A549 (cell line): ENCODE data around the gene DNAJC16. TPM values are rescaled to one million over a fixed set of nuclear protein-coding genes. Genes with fewer than 3 reads are reported as not detected.

Experiments used
- ATAC-seq, 2 experiments: fragments of 200-7000 bp in 1 of 2; fragments of >200 bp in 1 of 2; cut with Nextera tagmentation in 1 of 2; cut with Tn5 transposase in 1 of 2; 3 replicates each; pipeline versions ENCODE4 v1.8.0 to v1.9.1; 2018 to 2020; ENCODE audit warnings: mild to moderate bottlenecking in 1 of 2, moderate library complexity in 1 of 2
- CTCF ChIA-PET: fragments of 300-600 bp; sonication (Branson Sonifier 250); formaldehyde crosslinking; extraction: SDS; loops from one replicate; lab custom pipeline; 2021; ENCODE audit warnings: antibody characterized with exemption, inconsistent platforms; lab: Yijun Ruan, JAX
- POLR2A ChIA-PET: fragments of 350-600 bp; formaldehyde crosslinking; extraction: SDS; loops from one replicate; lab custom pipeline; 2021; ENCODE audit warnings: antibody characterized with exemption, inconsistent platforms; lab: Yijun Ruan, JAX
- DNase-seq, 2 experiments: peaks; one replicate each; pipeline versions ENCODE4 v3.0.0 to v3.0.0-alpha.2; 2011 to 2016; ENCODE audit warnings: low read depth in 1 of 2, low spot score in 1 of 2
- FAIRE-seq: peaks from 2 replicates; lab custom pipeline; 2011; peaks lifted over from hg19 to GRCh38; lab: Jason Lieb, UNC
- H3K27ac ChIP-seq, 2 experiments: fragments of >200 bp; sonication (Bioruptor Twin); formaldehyde crosslinking; 3 replicates each; pipeline ENCODE4 v1.5.1; 2016 to 2017
- H3K4me1 ChIP-seq: fragments of >200 bp; sonication (Bioruptor Twin); formaldehyde crosslinking; 3 replicates; pipeline ENCODE4 v1.6.1; 2016
- H3K4me2 ChIP-seq: fragments of >200 bp; sonication (Bioruptor Twin); formaldehyde crosslinking; 3 replicates; pipeline ENCODE4 v1.6.1; 2016
- H3K4me3 ChIP-seq: fragments of >200 bp; sonication (Bioruptor Twin); formaldehyde crosslinking; 3 replicates; pipeline ENCODE4 v1.5.1; 2016
- H3K9me3 ChIP-seq: fragments of >200 bp; sonication (Bioruptor Twin); formaldehyde crosslinking; 3 replicates; pipeline ENCODE4 v1.6.1; 2016
- BHLHE40 ChIP-seq: IDR thresholded peaks from 2 replicates; pipeline ENCODE4 v1.6.1; 2012; ENCODE audit warnings: low read depth, low read length, inconsistent platforms
- CBX2 ChIP-seq: fragments of 200-600 bp; sonication (generic); IDR thresholded peaks from 2 replicates; pipeline ENCODE4 v1.6.1; 2016; ENCODE audit warnings: low read depth, mild to moderate bottlenecking, borderline replicate concordance
- CHD2 ChIP-seq: fragments of 150-350 bp; IDR thresholded peaks from 2 replicates; pipeline ENCODE4 v1.6.1; 2014; ENCODE audit warnings: low read length; ENCODE audit not compliant: partially characterized antibody
- EHF ChIP-seq: fragments of 250-450 bp; sonication (Bioruptor Pico); IDR thresholded peaks from 2 replicates; pipeline ENCODE4 v1.5.0; 2020; ENCODE audit warnings: mild to moderate bottlenecking
- EP300 ChIP-seq, 2 experiments: fragments of >200 bp; sonication (Bioruptor Twin); formaldehyde crosslinking; IDR thresholded peaks; 2 replicates in 1 of 2; 3 replicates in 1 of 2; pipeline ENCODE4 v1.6.1; 2016 to 2017
- RARB ChIP-seq: fragments of 250-450 bp; sonication (Bioruptor Pico); IDR thresholded peaks from 2 replicates; pipeline ENCODE4 v1.8.0; 2021; ENCODE audit warnings: mild to moderate bottlenecking, moderate library complexity
- RCOR1 ChIP-seq: fragments of 150-350 bp; IDR thresholded peaks from 2 replicates; pipeline ENCODE4 v1.6.1; 2014; ENCODE audit warnings: antibody characterized with exemption, low read length, low read depth
- RNF2 ChIP-seq: fragments of 200-600 bp; sonication (generic); IDR thresholded peaks from 2 replicates; pipeline ENCODE4 v1.6.1; 2016; ENCODE audit warnings: low read depth, mild to moderate bottlenecking, antibody characterized with exemption, moderate library complexity, borderline replicate concordance
- ZSCAN20 ChIP-seq: fragments of 250-450 bp; sonication (Bioruptor Pico); IDR thresholded peaks from 2 replicates; pipeline ENCODE4 v1.8.0; 2022; ENCODE audit warnings: mild to moderate bottlenecking, moderate library complexity
- WGBS: methylation state at CpG from one replicate; pipeline ENCODE4 v1.1.6; 2017; ENCODE audit errors: missing lambda C conversion rate; 5-methylcytosine and 5-hydroxymethylcytosine counted together
- polyA plus RNA-seq, 4 experiments: library from polyadenylated mRNA; depleted of rRNA in 3 of 4; stranded (reverse); fragments of >200 nt; fragmentation: RNase III in 1 of 4; extraction: RNeasy Plus Mini Kit Qiagen cat#74134 plus additional on column Dnase treatment in 1 of 4; gene quantifications; 2 replicates in 3 of 4; 3 replicates in 1 of 4; pipeline ENCODE4 v1.2.3, GENCODE V29; 2011 to 2017
- TF ChIP-seq, protein P1 (sequence below): fragments of 250-450 bp; sonication (Bioruptor Pico); IDR thresholded peaks from 2 replicates; pipeline ENCODE4 v1.5.0; 2021; ENCODE audit warnings: mild to moderate bottlenecking, moderate library complexity, borderline replicate concordance
- TF ChIP-seq, protein P2 (sequence below): fragments of 450-650 bp; IDR thresholded peaks from 2 replicates; pipeline ENCODE4 v1.6.1; 2014; ENCODE audit warnings: antibody characterized with exemption
- TF ChIP-seq, protein P3 (sequence below): IDR thresholded peaks from 2 replicates; pipeline ENCODE4 v1.6.1; 2012; ENCODE audit warnings: low read depth, borderline replicate concordance
- TF ChIP-seq, protein P4 (sequence below): fragments of 250-450 bp; sonication (Bioruptor Pico); IDR thresholded peaks from 2 replicates; pipeline ENCODE4 v1.5.0; 2020; ENCODE audit warnings: low read depth, mild to moderate bottlenecking, moderate library complexity
- TF ChIP-seq, protein P5 (sequence below): fragments of >200 bp; sonication (Bioruptor Twin); formaldehyde crosslinking; IDR thresholded peaks from 3 replicates; pipeline ENCODE4 v1.6.1; 2016

DNAJC16 gene
- polyA plus RNA-seq, 2 of the 4 experiments (the other 2 are of a cell fraction): 4.6 to 12.5 TPM

DNA sequence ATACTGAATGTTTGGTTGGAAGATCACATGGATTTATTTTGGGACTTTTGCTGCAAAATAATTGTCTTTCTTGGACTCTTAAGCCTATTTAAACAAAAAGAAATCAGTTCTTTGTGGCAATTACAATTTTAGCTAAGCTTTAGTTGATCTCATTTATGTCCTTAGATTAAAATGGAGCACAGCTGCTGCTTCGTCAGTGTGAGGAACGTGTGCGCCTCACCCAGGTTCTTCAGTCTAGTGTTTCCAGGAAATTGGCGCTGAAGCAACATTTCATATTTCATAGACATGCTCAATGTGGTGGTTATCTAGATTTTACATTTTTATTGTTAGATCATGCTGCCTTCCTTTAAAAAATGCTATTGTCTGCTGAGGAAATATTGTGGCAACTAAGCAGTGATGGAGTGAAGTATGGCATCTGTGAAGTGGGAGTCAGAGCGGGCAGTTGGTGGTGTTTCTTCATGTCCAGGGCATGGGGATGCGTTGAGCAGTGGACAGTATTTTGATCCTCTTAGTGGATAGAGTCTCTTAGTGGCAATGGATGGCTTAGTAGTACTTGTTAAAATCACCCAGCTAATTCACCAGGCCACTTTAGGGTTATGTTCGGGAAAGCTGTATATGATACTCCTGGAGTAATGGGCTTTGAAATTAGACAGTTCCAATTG, 96.2 kb downstream of the DNAJC16 start:
- no peaks in the 10 kb centered on the region for H3K9me3 ChIP-seq
- ATAC-seq: no peak
- no peak overlapping the region for H3K4me3 ChIP-seq
- ChIA-PET POLR2A (no interaction called here), CTCF (interaction anchor here (1.1 kb wide), 1 partner anchor 12 kb away, joined by 4 read pairs; no protein-coding TSS in a partner anchor)
- no peak overlapping the region for H3K27ac ChIP-seq
- H3K4me1 ChIP-seq: peaks cover 32% of the 10 kb centered on the region
- no peak for TF ChIP-seq RCOR1
- TF ChIP-seq, protein P1, sequence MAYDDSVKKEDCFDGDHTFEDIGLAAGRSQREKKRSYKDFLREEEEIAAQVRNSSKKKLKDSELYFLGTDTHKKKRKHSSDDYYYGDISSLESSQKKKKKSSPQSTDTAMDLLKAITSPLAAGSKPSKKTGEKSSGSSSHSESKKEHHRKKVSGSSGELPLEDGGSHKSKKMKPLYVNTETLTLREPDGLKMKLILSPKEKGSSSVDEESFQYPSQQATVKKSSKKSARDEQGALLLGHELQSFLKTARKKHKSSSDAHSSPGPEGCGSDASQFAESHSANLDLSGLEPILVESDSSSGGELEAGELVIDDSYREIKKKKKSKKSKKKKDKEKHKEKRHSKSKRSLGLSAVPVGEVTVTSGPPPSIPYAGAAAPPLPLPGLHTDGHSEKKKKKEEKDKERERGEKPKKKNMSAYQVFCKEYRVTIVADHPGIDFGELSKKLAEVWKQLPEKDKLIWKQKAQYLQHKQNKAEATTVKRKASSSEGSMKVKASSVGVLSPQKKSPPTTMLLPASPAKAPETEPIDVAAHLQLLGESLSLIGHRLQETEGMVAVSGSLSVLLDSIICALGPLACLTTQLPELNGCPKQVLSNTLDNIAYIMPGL (CRISPR knock-in tag): no peak
- TF ChIP-seq, protein P2, sequence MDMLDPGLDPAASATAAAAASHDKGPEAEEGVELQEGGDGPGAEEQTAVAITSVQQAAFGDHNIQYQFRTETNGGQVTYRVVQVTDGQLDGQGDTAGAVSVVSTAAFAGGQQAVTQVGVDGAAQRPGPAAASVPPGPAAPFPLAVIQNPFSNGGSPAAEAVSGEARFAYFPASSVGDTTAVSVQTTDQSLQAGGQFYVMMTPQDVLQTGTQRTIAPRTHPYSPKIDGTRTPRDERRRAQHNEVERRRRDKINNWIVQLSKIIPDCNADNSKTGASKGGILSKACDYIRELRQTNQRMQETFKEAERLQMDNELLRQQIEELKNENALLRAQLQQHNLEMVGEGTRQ: no peak
- TF ChIP-seq RARB: no peak
- TF ChIP-seq, protein P3, sequence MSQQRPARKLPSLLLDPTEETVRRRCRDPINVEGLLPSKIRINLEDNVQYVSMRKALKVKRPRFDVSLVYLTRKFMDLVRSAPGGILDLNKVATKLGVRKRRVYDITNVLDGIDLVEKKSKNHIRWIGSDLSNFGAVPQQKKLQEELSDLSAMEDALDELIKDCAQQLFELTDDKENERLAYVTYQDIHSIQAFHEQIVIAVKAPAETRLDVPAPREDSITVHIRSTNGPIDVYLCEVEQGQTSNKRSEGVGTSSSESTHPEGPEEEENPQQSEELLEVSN: no peak
- TF ChIP-seq, protein P4, sequence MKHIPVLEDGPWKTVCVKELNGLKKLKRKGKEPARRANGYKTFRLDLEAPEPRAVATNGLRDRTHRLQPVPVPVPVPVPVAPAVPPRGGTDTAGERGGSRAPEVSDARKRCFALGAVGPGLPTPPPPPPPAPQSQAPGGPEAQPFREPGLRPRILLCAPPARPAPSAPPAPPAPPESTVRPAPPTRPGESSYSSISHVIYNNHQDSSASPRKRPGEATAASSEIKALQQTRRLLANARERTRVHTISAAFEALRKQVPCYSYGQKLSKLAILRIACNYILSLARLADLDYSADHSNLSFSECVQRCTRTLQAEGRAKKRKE (CRISPR knock-in tag): no peak
- TF ChIP-seq CBX2: no peak
- TF ChIP-seq BHLHE40: no peak
- TF ChIP-seq EHF (CRISPR knock-in tag): no peak
- TF ChIP-seq CHD2: no peak
- H3K4me2 ChIP-seq: no peak overlapping the region
- WGBS: 94% methylated on average over 7 of the region's 7 CpGs
- DNase-seq: no peak
- FAIRE-seq: no peak

DNA sequence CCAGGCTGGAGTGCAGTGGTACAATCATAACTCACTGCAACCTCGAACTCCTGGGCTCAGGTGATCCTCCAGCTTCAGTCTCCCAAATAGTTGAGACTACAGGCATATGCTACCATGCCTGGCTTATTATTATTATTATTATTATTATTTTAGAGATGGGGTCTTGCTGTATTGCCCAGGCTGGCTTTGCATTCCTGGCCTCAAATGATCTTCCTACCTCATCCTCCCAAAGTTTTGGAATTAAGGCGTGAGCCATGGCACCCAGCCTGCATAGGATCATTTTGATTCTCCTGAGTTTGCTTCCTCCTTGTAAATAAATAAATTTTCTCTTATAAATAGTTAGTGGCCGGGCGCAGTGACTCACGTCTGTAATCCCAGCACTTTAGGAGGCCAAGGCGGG, 96.8 kb downstream of the DNAJC16 start:
- no peak for DNase-seq
- 89% methylated on average over 6 of the region's 6 CpGs for WGBS
- no peak overlapping the region for H3K27ac ChIP-seq
- H3K4me1 ChIP-seq: peaks cover 32% of the 10 kb centered on the region
- H3K4me3 ChIP-seq: no peak overlapping the region
- TF ChIP-seq RNF2: no peak
- no peak for TF ChIP-seq EP300 (IDR thresholded peaks at IDR 0.05)
- TF ChIP-seq, protein P1 (CRISPR knock-in tag): no peak
- no peak for TF ChIP-seq EHF (CRISPR knock-in tag)
- TF ChIP-seq ZSCAN20: no peak
- TF ChIP-seq, protein P5, sequence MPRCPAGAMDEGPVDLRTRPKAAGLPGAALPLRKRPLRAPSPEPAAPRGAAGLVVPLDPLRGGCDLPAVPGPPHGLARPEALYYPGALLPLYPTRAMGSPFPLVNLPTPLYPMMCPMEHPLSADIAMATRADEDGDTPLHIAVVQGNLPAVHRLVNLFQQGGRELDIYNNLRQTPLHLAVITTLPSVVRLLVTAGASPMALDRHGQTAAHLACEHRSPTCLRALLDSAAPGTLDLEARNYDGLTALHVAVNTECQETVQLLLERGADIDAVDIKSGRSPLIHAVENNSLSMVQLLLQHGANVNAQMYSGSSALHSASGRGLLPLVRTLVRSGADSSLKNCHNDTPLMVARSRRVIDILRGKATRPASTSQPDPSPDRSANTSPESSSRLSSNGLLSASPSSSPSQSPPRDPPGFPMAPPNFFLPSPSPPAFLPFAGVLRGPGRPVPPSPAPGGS: no peak
- no peak for TF ChIP-seq BHLHE40
- H3K9me3 ChIP-seq: no peaks in the 10 kb centered on the region
- CTCF ChIA-PET: interaction anchor here (0.6 to 1.1 kb wide), 2 partner anchors 33 to 39 kb away, joined by 3 to 6 read pairs; partner anchors contain the start of gene AGMAT
- FAIRE-seq: no peak
- no peak for ATAC-seq
- POLR2A ChIA-PET: no interaction called here
- no peak overlapping the region for H3K4me2 ChIP-seq
